COLO829 (cell line): Measurements from ENCODE around the gene RANBP1.
"Not testable (repeated sequence)": the region's sequence is repeated elsewhere in the genome, so short reads cannot be mapped to it uniquely, and the experiment has no call there.

ENCODE experiments used
- DNase-seq: peaks from one replicate; pipeline ENCODE4 v3.0.0; 2012; ENCODE audit warnings: low spot score

Gene RANBP1

DNA sequence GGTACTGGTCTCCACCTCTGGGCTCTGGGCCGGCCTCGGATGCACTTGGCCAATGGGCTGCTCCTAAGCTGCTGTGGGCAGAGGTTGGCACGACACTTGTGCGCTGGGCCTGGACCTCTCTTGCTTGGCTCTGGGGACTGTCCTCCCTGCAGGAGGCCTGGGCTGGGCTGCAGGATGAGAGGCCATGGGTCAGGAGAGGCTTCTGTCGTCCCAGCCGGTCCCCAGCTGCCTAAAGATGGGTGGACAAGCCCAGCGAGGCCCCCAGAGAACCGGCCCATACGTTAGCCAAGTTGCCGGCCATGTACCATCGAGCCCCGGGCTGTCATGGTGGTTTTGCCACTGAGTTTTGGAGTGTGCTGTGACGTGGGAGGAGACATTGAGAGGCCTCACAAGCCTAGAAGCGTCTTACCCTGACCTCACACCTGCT is 36.6 kb downstream of the RANBP1 start:
- DNase-seq: no peak

DNA sequence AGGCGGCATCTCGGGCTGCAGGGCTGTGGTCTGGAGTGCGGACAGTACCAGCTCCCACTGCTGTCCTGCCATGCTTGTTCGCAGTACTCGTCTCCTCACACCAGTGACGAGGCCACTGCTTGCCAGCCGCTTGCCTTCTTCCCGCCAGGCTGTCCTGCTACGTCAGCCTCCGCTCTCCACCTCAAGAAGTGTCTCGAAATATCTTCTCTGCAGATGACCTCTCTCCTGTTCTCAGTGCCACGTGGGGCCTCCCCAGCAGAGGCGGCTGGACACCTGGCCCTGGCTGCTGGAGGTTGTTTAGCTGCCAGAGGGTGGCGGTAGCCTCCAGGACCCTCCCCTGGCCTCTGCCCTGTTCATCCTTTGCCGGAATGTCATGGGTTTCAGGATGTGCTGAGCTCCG is 38.0 kb downstream of the RANBP1 start:
- DNase-seq: no peak

DNA sequence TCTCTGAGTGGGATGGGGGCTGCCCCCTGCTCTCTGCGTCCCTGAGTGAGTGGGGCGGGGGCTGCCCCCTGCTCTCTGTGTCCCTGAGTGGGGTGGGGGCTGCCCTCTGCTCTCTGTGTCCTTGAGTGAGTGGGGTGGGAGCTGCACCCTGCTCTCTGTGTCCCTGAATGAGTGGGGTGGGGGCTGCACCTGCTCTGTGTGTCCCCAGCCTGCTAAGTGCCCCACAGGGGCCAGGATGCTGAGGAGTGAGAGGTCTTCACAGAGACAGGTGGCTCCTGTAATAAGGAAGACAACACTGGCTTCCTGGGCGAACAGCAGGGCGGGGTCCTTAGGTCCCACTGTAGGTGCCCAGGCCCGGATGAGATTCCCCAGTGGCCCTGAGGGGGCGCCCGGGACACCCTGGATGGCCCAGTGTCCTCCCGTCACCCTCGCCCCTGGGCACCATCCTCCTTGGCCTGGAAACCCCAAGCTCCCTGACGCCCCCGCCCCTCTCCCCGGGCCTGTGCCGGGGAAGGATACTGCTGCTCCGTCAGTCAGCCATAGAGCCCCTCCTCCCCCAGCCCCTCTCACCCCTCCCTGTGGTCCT is 38.8 kb downstream of the RANBP1 start:
- no peak for DNase-seq

DNA sequence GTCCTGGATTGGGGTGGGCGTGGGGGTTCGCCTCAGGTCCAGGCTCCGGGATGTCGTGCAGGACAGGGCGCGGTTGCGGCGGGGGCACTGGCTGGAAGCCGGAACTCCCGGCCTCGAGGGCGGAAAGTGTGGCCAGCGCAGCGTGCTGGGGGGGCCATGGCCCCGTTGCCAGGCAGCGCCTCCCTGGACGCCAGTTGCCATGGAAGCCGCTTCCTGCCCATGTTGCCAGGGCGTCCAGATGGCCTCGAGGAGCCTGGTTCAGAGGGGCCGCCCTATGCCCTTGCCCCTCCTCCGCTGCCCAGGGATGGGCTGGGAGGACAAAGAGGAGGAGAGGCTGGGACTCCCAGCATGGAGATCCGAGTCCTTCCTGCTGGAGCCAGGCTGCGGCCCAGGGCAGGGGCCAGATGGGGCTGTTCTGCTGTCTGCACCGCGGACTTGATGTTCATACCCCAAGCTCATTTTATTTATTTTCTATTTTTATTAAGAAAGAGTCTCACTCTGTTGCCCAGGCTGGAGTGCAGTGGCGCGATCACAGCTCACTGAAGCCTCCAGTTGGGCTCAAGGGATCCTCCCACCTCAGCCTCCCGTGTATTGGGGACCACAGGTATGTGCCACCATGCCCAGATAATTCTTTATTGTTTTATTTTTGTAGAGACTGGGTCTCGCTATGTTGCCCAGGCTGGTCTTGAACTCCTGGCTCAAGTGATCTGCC is 39.6 kb downstream of the RANBP1 start:
- DNase-seq: peak; percentile 78

DNA sequence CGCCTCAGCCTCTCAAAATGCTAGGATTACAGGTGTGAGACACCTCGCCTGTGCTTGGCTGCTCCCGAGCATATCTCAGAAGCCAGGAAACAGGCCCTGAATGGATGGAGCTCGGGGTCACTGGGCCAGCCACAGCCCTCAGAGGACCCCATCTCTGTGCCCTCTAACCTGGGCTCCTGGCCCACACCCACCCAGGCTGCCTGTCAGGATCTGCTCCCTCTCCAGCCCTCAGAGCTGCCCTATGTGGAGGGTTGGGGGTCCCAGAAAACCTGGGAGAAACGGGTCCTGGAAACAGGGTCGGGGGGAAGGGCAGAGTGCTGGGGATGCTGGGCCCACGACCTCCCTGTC is 40.1 kb downstream of the RANBP1 start:
- no peak for DNase-seq

DNA sequence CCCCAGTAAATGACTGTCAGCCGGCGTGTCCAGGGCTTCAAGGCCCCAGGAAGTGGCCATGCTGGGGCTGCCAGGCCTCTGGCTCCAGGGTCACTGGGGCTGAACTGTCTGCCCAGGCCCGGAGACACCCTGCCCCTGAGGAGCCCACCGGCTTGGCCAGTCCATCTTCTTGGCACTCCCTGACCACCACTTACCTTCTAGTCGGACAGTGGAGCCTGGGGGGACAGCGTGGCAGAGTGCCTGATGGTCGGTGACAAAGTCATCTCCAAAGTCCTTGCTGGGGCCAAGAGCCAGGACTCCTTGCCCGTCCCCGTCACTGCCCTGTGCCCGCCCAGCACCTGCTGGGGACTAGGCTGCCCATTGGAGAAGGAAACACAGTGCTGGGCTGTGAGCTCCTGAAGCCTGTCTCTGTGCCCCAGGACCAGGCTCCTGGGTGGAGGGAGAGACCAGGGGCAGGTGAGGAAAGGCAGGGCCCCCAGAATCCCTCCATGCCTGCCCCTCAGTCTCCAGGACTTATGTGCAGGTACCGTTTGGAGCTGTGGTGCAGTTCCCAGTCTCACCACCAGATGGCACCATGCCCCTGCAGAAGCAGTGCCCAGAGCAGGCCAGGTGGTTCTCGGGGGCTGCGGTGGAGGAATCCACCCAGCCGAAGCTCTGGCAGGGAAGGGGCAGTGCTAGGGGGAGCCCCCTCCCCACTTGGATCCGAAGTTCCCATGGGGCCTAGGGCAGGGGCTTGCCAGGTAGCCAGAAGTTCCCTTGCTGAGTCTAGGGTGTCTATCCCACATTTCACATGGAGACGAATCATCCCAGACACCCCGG is 40.9 kb downstream of the RANBP1 start:
- peak; percentile 85 for DNase-seq

DNA sequence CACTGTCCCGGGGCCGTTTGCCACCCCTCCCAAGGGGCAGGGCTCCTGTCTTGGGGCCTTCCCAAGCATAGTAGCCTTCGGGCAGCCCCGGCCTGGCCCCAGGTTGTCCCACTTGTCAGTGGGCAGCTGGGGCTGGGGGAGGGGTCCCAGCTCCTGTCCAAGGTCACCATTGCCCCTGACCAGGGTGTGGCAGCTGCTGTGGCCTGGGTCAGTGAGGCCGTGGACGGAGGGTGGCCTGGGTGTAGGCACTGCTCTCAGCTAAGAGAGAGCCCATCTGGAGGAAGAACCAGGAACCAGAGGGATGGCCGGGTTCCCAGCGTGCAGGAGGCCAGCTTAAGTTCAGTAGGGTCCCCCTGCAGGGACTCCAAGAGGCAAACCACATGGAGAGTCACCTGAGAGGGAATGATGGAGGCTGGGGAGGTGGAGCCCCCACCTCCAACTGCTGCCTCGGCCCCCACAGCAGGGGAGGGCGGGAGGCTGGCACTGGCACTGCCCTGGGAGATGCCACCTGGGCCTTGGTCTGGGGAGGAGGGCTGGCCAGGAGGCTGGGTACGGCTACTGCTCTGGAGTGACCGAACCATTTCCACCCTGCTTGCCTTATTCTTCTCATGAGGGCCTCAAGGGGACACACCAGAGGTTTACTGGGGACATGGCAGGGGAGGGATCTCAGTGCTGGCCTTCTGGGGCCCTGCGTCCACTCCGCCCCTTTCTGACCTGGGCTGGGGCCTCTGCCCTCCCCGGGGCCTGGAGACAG is 41.7 kb downstream of the RANBP1 start:
- no peak for DNase-seq

DNA sequence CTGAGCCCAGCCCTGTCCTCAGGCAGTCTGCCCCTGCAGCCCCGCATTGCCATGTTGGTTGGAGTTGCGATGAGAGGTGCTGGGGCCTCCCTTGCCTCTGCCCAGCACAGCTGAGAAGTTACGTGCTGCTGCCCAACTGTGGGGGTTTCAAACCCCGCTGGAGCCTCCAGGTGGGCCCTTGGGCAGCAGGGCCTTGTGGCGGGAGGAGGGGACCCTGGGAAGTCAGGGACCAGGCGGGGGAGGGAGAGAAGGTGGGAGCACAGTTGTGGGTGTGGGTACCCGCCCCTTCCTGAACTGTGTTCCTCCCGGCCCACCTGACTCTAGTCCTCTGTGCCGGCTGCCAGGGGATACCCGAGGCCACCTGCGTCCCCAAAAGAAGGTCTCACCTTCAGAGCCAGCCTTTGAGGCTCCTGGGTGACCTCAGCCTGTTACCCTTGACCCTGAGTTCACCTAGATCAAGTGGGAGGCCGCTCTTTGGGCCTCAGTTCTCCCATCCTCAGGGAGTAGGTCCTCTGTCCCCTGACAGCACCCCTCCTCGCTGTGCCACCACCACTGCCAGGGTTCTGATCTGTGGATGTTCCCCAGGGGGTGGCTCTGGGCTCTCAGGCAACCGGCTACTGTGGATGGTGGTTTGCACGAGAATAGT is 42.6 kb downstream of the RANBP1 start:
- no peak for DNase-seq

DNA sequence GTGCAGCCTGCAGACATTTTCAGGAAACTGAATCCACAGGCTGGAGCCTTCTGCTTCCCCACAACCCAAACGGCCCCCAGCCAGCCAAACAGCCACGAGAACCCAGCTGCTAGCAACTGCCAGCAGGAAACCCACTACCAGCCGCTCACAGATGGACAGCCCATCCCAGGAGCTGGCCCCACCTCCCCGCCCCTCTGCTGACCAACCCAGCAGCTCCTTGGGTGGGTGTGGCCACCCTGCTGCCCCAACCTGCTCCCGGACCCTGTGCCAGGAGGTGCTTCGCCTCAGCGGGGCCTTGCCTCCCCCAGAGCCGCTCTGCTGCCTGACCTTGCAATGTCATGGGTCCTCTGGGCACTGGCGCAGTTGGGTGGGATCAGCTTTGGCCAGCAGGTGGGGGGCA is 43.2 kb downstream of the RANBP1 start:
- no peak for DNase-seq

DNA sequence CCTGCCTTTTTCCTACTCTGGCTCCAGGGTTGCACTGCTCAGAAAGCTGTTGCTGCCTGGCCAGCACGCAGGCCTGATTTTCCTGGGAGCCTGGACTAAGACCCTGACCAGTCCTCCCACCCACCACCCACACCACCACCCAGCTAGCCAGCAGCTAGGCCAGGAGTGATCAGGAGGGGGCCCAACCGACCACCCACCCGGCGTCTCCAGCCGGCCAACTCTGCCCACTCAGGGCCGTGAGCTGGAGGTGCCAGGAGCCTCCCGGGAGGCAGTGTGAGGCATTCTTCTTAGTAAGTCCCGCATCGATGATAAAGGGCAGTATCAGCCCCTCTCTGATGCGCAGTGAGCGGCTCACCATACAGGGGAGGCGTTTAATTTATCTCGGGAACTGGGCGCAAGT is 43.6 kb downstream of the RANBP1 start:
- DNase-seq: not testable (repeated sequence)

DNA sequence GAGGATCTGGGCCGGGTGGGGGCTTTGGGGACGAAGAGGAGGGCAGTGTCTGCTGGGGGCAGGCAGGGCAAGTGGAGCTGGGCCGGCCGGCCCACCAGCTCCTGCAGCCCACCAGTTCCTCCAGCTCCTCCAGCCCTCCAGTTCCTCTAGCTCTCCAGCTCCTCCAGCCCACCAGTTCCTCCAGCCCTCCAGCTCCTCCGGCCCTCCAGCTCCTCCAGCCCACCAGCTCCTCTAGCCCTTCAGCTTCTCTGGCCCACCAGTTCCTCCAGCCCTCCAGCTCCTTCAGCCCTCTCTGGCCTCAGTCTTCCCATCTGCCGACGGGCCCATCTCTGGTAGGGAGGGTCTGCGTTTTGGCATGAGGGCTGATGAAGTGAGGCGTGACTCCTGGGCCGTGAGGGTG is 44.1 kb downstream of the RANBP1 start:
- no peak for DNase-seq

DNA sequence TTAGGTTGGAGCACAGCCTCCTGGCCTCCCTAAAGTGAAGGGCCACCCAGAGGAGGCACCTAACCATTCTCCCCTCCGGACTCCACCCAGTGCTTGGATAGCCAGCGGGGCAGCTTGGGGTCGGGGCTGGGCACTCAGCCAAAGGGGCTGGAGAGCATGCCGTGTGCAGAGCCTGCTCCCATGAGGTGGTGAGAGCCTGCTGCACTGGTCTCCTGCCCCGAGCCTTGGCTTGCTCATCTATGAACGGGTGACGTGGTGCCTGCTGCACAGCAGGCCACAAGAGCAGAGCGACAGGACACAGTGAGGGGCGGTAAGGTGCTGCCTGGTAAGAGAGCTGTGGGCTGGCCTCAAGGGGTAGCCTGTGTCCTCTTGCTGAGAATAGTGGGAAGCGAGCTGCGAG is 49.0 kb downstream of the RANBP1 start:
- no peak for DNase-seq

DNA sequence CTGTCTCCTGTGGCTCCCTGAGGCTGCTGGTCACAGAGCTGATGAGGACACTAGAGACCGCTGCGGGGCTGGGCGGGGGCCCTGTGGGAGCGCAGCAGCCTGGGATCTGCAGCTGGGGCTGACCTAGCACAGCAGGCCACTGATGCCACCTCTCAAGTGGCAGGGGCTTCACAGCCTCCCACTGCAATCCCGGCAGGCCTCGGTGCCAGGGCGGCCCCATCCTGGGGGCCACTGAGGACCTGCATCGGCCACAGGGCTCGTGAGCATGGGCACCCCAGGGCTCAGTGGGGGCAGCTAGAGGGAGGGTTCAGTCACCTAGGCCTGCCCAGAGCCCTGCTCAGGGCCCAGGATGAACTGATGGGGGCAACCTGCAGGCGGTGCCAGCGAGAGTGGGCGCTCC is 49.5 kb downstream of the RANBP1 start:
- no peak for DNase-seq

DNA sequence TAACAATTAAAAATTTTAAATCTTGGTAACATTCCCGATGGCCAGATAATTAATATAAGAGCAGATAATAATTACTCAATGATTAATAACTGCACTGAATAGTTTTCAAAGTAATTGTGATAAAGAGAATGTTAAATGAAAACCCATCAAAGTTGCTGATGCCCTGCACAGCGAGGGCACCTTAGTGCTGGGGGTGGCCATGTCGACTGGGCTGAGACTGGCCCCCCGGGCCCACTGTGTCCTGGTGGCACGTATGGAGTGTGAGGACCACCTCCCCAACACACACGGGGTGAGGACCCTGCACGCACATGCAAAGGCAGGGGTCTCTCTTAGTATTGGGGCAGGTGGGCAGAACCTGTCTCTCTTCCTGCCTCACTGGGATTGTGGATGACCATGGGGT is 50.0 kb downstream of the RANBP1 start:
- DNase-seq: no peak

DNA sequence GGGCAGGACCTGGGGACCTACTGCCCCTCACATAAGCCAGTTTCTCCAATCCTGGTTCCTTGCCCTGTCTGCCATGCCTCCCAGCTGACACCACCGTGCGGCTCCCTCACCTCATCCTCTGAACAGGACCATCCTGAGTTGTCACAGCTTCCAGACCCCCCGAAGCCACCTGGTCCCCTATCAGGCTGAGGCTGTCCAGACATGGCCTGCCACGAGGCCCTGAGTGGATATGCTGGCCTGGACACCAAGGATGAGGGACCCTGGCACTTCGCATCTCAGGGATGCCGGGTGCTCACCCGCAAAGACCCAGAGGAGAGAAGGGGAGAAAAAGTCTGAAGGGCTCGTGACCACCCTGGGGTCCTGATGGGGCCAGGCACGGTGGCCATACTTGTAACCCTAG is 50.8 kb downstream of the RANBP1 start:
- DNase-seq: no peak

DNA sequence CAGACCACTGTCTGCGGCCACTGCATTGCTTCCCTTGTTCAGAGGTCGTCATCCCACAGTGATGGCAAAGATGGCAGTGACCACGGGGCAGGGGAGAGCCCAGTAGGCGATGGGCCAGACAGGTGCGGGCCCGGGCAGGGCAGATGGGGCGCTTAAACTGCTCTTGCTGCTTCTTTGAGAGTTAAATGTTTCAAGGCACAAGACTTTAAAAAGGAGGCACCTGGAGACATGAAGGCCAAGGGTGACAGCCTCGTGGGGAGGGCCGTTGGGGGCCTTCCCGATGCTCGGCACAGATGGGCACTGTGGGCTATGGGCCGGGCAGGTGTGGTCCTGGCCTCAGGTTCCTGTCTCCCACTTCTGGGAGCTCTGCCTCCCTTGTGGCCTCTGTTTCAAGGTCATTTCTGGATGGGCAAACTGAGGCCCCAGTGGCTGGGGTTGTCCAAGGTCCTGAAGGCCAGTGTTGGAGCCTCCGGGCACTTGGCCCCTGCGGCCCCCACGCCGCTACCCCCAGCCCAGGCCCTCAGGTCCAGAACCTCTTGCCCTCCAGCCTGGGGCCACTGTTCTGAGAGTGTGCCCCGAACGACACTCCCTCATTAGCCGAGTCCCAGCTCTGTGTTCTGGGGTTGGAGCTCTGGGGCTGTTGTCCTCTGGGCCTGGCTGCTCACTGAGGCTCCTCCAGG is 51.9 kb downstream of the RANBP1 start:
- no peak for DNase-seq

DNA sequence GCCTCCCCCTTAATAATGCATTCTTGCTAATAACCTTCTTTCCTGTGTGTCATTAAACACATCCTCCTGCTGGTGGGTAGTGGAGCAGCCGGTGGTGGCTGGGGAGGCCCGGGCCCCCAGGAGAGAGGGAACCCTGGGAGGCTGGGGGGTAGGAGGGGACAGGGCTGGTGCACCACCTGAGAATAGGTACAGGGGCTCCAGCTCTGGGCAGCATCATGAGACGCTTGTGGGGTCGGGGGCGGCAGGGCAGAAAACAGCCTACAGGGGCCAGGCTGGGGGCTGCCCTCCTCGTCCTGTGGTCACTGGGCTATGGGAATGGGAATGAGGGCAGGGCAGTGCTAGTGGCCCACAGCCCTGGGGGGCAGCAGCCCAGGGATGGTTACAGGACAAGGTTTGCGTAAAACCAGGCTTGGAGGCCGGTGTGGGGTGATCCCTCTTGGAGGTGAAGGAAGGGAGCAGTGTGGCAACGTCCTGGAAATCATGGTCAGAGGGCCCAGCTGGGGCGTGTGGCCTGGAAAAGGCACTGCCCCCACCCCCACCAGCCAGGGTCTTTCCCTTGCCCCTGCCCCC is 53.4 kb downstream of the RANBP1 start:
- DNase-seq: no peak

DNA sequence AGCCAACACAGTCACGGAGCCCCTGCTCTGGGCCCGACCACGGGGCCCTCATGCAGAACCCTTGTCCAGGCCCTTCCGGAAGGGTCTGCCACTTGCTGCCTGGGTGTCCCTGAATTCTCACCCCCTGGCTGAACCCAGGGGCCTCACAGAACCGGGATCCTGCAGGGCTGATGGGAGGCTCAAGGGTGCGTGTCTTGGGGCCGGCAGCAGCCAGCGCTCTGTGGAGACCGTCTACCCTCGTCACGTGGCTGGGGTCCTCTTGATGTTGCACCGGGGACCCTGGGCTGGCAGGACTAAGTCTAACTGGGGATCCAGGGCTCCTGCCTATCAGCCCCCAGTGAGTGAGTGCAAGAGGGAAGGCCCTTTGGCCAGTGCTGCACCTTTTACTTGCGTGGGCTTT is 54.3 kb downstream of the RANBP1 start:
- no peak for DNase-seq

DNA sequence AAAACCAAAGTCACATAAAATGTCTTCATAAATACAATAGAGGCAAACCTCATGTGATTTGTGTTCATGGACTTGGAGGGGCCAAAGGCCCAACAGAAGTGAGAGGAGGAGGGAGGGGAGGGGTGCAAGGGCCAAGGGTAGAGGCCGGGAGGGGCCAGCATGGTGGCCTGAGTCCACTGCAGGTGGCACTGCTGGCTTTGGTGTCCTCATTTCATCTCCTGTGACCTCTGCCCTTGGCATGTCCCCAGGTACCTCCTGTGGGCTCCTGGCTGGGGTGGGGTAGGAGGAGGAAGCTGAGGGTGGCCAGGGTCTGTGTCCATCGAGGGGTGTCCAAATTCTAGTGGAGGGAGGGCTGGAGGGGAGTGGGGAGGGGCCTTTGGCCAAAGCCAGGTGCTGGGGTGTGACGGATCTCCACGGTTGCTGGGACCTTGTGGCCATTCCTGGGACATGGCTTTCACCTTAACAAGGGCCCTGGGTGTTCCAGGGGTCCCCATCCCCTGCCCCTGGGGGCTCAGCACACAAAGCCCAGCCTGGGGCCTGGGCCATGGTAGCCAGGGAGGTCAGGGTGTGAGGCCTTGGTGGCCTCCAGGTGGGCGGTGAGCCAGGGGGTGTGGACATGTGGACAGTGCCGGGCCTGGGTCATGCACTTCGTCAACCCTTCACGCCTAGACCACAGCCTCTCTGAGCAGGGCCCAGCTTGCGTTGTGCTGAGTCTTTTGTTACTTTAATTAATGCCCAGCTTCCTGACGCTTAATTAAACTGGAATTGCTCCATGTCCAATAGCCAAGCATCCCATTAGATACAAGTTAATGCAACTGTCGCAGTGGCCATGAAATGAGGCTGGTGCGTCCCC is 55.6 kb downstream of the RANBP1 start:
- DNase-seq: no peak

DNA sequence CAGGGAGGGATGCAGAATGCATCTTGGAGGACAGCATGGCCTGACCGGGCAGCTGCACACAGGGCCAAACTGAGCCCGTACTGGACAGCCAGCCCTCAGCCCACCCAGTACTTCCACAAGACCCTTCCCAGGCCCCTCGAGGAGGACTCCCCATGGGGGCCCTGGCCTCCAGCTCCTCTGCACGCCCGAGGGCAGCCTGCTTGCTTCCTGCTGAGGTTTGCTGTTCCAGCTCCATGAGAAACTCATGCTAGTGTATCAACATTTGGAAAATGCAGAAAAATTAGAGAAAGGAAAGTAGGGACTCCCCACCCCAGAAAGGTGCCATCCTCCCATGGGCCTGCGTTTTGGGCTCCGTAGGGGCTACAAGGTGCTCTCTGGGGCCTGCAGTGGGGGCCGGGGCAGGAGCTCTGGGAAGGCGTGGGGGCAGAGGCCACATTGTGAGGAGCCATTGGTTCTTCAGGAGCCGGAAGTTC is 56.3 kb downstream of the RANBP1 start:
- no peak for DNase-seq
